NCI-H1092 (cell line): ENCODE results near the gene CNTRL.
"Not testable (repeated sequence)": the region's sequence is repeated elsewhere in the genome, so short reads cannot be mapped to it uniquely, and the experiment has no call there.

Experiments
- DNase-seq: peaks from one replicate; lab custom pipeline; 2025; lab: John Stamatoyannopoulos, UW

The CNTRL gene

GRCh38 chr9:121069396-121069795, 5.4 kb upstream of the CNTRL start:
- DNase-seq: no peak

GRCh38 chr9:121071370-121071755, 3.4 kb upstream of the CNTRL start:
- DNase-seq: no peak

- no peak for DNase-seq
Measured at GRCh38 chr9:121071756-121072421, 2.9 kb upstream of the CNTRL start.

DNA sequence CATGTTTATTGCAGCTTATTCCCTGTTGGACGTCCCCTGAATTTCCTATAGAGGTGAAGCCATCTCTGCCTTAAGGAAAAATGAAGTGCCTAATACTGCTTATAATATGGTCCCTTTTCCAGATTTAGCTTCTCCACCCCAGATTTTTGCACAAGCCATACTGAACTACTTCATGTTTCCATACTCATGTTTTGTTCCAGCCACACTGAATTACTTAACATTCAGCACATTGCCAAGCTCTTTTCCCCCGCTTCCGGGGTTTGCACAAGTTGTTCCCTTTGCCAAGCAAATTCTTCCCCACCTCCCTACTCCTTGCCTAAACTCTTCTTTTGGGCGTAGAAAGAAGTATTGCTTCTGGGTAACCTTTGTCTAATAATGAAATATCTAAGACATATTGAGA, 1.7 kb upstream of the CNTRL start:
- DNase-seq: no peak

DNA sequence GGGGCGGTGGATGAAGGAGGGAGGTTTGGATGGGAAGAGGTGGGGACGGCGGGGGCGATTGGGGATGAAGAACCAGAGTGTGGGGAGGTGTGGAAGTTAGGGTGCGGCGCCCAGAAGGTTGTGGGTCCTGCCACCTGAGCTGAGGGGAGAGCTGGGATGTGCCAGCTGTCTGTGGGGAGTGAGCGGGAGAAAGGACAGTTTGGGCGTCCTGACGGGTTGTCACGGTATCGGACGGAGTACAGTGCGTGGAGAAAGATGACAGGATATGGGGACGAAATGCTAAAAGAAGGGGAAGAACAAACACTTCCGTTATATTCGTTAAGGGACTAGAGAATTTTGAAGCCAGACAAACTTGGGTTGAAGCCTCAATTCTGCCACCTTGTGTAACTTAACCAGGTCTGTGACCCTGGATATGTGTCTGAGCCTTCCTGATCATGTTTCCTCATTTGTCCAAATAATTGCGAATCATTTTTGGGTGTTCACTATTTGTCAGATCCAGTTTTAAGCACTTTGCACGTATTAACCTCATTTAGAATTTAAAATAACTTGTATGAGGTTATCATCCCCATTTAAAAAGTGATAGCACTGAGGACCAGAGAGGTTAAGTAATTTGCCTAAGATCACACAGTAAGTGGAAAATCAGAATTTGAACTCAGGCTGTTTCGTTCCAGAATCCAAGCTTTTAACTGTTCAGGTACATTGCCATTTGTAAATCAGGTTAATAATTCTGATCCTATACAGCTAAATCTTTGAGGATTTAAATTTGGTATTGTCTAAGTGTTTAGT, 689 bp downstream of the CNTRL start:
- no peak for DNase-seq

GRCh38 chr9:121082075-121082474, 7.3 kb downstream of the CNTRL start:
- no peak for DNase-seq

GRCh38 chr9:121085661-121086060, 10.9 kb downstream of the CNTRL start:
- no peak for DNase-seq

DNA sequence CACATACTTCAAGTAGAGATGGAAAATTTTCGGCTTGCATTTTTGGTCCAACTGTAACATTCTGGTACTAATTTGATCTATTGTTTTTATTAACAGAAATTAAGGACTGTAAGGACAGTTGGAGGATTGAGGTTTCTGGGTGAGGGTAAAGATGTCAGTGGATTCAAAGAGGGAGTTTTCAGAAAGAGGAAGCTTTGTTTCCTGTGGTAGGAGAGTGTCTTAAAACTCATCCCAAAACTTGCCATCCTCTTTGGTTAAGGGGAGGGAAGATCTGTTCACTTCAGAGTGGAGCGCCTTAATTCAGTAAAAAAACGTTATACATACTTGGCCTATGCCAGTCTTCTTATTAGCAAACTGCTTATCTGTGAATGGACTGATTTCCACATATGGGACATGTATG, 13.8 kb downstream of the CNTRL start:
- no peak for DNase-seq

GRCh38 chr9:121090743-121091142, 16.0 kb downstream of the CNTRL start:
- not testable (repeated sequence) for DNase-seq

- DNase-seq: no peak
Measured at GRCh38 chr9:121095057-121095456, 20.3 kb downstream of the CNTRL start.

GRCh38 chr9:121098567-121099198, 23.9 kb downstream of the CNTRL start:
- DNase-seq: no peak

GRCh38 chr9:121104054-121104453, 29.3 kb downstream of the CNTRL start:
- DNase-seq: not testable (repeated sequence)

- DNase-seq: no peak
Measured at GRCh38 chr9:121105531-121105930, 30.8 kb downstream of the CNTRL start.

GRCh38 chr9:121107029-121107428, 32.3 kb downstream of the CNTRL start:
- no peak for DNase-seq

DNA sequence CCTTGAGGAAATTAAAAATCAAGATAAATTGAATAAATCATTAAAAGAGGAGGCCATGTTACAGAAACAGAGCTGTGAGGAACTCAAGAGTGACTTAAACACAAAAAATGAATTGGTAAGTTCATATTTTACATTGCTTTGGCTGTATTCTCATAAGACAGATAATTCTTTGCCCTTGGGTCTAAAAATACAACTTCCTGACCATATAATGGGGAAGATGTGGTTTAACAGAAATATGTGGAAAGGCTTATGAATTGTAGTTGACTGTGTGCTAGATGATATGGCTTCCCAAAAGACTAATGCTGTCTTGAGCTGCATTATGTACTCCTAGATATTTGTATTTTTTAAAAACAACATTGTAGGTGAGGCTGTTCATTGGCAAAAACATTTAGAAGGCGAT, 33.1 kb downstream of the CNTRL start:
- DNase-seq: no peak

DNA sequence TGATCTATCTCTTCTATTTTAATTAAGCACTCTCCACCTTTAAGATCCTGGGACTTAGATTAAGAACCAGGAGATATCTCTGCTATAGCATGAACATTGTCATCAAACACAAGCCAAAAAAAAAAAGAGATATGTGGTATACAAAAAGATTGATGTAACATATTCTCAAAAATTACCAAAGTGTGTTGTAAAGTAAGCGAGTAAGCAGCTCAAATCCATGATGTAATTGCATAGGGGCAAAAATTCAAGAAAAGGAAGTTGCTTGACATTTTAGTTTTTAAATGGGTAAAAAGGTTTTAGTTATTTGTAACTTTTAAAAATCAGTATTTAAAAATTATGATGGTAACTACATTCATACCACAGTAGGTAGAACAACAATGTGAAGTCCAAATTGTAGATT, 40.7 kb downstream of the CNTRL start:
- DNase-seq: no peak

DNA sequence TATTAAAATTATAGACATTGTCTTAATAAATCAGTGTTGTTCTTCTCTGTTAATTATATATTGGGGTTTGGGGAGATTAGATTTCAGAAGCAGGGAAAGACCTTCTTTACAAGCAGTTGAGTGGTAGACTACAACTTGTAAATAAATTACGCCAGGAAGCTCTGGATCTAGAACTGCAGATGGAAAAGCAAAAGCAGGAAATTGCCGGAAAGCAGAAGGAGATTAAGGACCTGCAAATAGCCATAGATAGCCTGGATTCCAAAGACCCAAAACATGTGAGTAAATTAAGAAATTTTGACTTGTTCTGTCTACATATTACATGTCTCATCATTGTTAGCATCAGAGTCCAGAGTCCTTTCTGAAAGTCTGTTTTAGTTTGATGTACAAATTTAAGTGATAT, 43.5 kb downstream of the CNTRL start:
- DNase-seq: no peak

DNA sequence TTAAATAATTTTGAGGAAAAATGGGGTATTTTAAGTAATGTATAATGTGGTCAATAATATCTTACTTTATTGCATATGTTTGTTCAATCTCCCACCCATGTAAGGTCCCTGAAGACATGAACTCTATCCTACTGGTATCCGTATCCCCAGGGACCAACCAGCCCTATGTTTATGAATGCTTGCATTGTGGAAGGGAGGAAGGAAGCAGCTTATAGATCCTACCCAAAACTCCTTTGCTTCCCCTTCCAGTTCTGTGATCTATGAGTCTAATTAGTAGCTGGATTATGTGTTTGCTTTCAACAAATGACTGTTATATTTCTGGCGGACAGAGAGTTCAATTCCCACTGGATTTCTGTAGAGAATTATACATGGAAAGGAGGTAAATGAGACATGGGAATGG, 45.6 kb downstream of the CNTRL start:
- DNase-seq: no peak

GRCh38 chr9:121121582-121122087, 46.9 kb downstream of the CNTRL start:
- DNase-seq: no peak

GRCh38 chr9:121122246-121123032, 47.7 kb downstream of the CNTRL start:
- no peak for DNase-seq

GRCh38 chr9:121123816-121124535, 49.2 kb downstream of the CNTRL start:
- DNase-seq: no peak

- DNase-seq: no peak
Measured at GRCh38 chr9:121125590-121125989, 50.8 kb downstream of the CNTRL start.
